ENCODE results near the gene GPR61. TPM values are rescaled to one million over a fixed set of nuclear protein-coding genes. Genes with fewer than 3 reads are reported as not detected.

Gene GPR61
- total RNA-seq, 1 experiment from 2014 or later = not detected

DNA sequence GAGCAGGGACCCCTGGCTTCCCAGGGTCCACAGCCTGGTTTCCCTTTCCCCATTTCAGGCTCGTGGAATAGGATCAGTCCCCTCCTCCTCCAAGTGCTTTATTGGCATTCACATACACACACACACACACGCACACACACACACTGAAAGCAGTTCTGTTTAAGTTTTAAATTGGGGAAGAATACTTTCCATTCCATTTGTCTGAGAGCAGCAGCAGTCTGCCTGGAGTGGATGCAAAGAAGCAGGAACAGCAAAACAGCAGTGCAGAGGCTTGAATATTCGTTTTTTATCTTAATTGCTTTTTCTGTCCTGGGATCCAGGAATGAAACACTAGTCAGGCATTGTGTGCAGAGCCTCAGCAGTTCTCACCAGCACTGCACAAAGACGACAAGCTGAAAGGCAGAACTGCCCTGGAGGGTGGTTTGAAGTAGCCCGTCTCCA, 38.7 kb upstream of the GPR61 start:
- BruUV-seq (replicated peaks) = no TSS peak
- intact Hi-C loops (cut with micrococcal nuclease; ENCODE audit: unreplicated experiment) = no loop called here
- H3K4me3 Mint-ChIP-seq (ENCODE audit: low read depth, unreplicated experiment) = no peak overlapping the region
- DNase-seq = no peak
- H3K27ac Mint-ChIP-seq (ENCODE audit: unreplicated experiment) = no peak overlapping the region
- CTCF ChIA-PET = interaction anchor here (0.8 kb wide), 1 partner anchor 184 kb away, joined by 3 read pairs; no protein-coding TSS in a partner anchor
- H3K9me3 Mint-ChIP-seq (ENCODE audit: low read depth, unreplicated experiment) = no peaks in the 10 kb centered on the region
- H3K4me1 Mint-ChIP-seq (ENCODE audit: low read depth, unreplicated experiment) = peaks cover 1% of the 10 kb centered on the region
- no peaks in the 10 kb centered on the region for H3K36me3 Mint-ChIP-seq (ENCODE audit: insufficient read depth, unreplicated experiment)
- TF ChIP-seq, protein P1, sequence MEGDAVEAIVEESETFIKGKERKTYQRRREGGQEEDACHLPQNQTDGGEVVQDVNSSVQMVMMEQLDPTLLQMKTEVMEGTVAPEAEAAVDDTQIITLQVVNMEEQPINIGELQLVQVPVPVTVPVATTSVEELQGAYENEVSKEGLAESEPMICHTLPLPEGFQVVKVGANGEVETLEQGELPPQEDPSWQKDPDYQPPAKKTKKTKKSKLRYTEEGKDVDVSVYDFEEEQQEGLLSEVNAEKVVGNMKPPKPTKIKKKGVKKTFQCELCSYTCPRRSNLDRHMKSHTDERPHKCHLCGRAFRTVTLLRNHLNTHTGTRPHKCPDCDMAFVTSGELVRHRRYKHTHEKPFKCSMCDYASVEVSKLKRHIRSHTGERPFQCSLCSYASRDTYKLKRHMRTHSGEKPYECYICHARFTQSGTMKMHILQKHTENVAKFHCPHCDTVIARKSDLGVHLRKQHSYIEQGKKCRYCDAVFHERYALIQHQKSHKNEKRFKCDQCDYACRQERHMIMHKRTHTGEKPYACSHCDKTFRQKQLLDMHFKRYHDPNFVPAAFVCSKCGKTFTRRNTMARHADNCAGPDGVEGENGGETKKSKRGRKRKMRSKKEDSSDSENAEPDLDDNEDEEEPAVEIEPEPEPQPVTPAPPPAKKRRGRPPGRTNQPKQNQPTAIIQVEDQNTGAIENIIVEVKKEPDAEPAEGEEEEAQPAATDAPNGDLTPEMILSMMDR (IDR thresholded peaks at IDR 0.05; ENCODE audit: unreplicated experiment) = no peak
- H3K27me3 Mint-ChIP-seq (ENCODE audit: unreplicated experiment) = no peaks in the 10 kb centered on the region

DNA sequence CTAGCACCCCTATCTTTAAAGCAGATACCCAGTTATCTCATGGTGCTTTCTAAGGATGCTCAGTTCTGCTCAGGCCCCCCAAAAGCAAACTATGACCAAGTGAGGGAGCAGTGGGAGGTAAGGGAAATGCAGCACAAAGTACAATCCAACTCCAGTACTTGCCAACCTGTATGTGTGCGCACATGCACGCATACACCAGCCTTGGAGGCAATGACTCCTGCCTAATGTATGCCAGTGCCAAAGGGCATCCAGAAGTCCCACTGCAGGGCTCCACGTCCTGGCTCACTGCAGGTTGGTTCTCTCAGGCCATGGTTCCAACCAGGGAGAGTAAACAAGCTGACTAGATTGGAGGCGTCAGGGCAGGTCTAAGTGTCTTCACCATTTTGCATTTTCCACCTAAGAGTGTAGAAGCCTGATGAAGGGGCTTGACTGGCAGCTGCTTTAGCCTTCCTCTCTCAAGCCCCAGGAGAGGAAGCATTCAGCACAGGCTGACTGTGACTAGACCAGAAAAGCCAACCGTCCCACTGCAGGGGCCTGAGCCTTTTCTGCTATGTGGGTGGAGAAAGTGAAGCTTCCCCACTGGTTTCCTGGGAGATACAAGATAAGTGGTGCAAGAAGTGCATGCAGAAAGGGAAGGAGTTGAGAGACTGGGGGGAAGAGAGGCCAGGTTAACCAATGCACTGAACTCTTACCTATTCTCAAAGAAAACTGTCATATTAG, 37.9 kb upstream of the GPR61 start:
- no peaks in the 10 kb centered on the region for H3K36me3 Mint-ChIP-seq (ENCODE audit: insufficient read depth, unreplicated experiment)
- no peaks in the 10 kb centered on the region for H3K9me3 Mint-ChIP-seq (ENCODE audit: low read depth, unreplicated experiment)
- H3K27me3 Mint-ChIP-seq (ENCODE audit: unreplicated experiment) = no peaks in the 10 kb centered on the region
- no peak for DNase-seq
- no peak overlapping the region for H3K27ac Mint-ChIP-seq (ENCODE audit: unreplicated experiment)
- CTCF ChIA-PET = no interaction called here
- H3K4me3 Mint-ChIP-seq (ENCODE audit: low read depth, unreplicated experiment) = no peak overlapping the region
- H3K4me1 Mint-ChIP-seq (ENCODE audit: low read depth, unreplicated experiment) = no peaks in the 10 kb centered on the region
- no TSS peak for BruUV-seq (replicated peaks)
- TF ChIP-seq, protein P1 (IDR thresholded peaks at IDR 0.05; ENCODE audit: unreplicated experiment) = no peak
- intact Hi-C loops (cut with micrococcal nuclease; ENCODE audit: unreplicated experiment) = no loop called here

DNA sequence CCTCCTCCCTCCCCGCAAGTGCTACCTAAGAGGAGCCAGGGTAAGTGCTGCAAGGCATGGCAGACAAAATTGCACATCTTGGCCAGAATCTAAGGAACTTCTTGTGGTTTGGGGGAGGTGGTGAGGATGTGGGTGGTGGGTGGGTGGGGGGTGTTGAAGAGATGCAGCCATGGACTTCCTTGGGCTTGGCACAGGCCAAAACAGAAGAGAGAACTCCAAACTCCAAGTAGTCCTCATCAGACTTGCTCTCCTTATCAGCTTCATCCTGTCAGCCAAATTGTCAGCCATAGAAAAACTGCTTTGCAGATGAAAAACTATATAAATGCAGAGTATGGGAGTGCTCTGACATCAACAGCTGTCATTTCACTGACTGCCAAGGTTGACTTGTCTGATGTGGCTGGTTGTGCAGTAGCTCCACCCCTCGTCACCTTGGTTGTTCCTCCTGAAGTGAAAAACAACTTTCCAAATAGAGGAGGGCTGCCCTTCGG, 37.3 kb upstream of the GPR61 start:
- Mint-ChIP-seq H3K27me3 (ENCODE audit: unreplicated experiment) (no peaks in the 10 kb centered on the region), H3K9me3 (ENCODE audit: low read depth, unreplicated experiment) (no peaks in the 10 kb centered on the region), H3K4me1 (ENCODE audit: low read depth, unreplicated experiment) (no peaks in the 10 kb centered on the region), H3K4me3 (ENCODE audit: low read depth, unreplicated experiment) (no peak overlapping the region), H3K36me3 (ENCODE audit: insufficient read depth, unreplicated experiment) (no peaks in the 10 kb centered on the region), H3K27ac (ENCODE audit: unreplicated experiment) (no peak overlapping the region)
- BruUV-seq (replicated peaks) = no TSS peak
- CTCF ChIA-PET = no interaction called here
- TF ChIP-seq, protein P1 (IDR thresholded peaks at IDR 0.05; ENCODE audit: unreplicated experiment) = no peak
- no peak for DNase-seq
- intact Hi-C loops (cut with micrococcal nuclease; ENCODE audit: unreplicated experiment) = no loop called here

DNA sequence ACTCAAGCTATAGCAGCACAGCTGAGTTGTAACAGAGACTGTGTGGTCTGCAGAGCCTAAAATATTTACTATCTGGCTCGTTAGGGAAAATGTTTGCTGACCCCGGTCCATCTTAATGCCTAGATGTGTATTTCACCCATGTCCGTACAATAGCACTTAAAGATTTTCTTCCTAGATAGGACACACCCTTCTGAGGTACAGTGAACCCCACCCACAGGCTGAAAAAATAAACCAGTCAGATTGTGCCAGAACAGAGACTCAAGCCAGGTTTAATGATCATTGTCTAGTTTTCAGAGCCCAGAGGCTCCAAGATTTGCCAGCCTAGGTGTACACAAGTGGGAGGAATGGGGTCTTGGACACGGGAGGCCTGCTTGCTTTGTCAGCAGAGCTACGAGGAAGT, 35.7 kb upstream of the GPR61 start:
- BruUV-seq (replicated peaks) = no TSS peak
- CTCF ChIA-PET = no interaction called here
- Mint-ChIP-seq H3K9me3 (ENCODE audit: low read depth, unreplicated experiment) (no peaks in the 10 kb centered on the region), H3K4me3 (ENCODE audit: low read depth, unreplicated experiment) (no peak overlapping the region), H3K27ac (ENCODE audit: unreplicated experiment) (no peak overlapping the region), H3K36me3 (ENCODE audit: insufficient read depth, unreplicated experiment) (no peaks in the 10 kb centered on the region), H3K4me1 (ENCODE audit: low read depth, unreplicated experiment) (no peaks in the 10 kb centered on the region), H3K27me3 (ENCODE audit: unreplicated experiment) (peaks cover 13% of the 10 kb centered on the region)
- TF ChIP-seq, protein P1 (IDR thresholded peaks at IDR 0.05; ENCODE audit: unreplicated experiment) = no peak
- intact Hi-C loops (cut with micrococcal nuclease; ENCODE audit: unreplicated experiment) = no loop called here
- DNase-seq = no peak

Data from Calu3 (cell line).